HG03432 (cell line): ENCODE results near the gene DEFB121.
"Not testable (repeated sequence)": the region's sequence is repeated elsewhere in the genome, so short reads cannot be mapped to it uniquely, and the experiment has no call there.

Experiments used
- ATAC-seq: cut with Tn5 transposase; IDR thresholded peaks from one replicate; pipeline ENCODE4 v1.9.1; 2021; ENCODE audit warnings: mild to moderate bottlenecking, moderate library complexity; ENCODE audit not compliant: unreplicated experiment

DEFB121 gene

DNA sequence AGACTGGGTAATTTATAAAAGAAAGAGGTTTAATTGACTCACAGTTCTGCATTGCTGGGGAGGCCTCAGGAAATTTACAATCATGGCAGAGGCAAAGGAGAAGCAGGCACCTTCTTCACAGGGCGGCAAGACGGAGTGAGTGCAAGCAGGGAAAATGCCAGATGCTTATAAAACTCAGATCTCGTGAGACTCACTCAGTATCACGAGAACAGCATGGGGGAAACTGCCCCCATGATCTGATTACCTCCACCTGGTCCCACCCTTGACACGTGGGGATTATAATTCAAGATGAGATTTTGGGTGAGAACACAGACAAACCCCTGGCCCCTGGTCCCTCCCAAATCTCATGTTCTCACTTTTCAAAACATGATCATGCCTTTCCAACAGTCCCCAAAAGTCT is 41.7 kb downstream of the DEFB121 start:
- ATAC-seq = not testable (repeated sequence)

DNA sequence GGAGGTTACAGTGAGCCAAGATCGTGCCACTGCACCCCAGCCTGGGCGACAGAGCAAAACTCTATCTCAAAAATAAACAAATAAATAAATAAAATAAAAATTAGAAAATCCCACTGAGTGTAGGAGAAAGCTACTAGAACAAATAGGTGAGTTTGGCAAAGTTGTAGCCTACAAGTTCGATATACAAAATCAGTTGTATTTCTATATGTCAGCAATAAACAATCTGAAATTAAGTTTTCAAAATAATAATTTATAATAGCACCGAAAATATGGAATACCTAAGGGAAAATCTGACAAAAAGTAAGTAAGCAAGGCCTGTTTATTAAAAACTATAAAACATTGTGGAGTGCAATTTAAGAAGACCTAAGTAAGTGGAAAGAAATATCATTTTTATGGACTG is 42.7 kb downstream of the DEFB121 start:
- no peak for ATAC-seq

DNA sequence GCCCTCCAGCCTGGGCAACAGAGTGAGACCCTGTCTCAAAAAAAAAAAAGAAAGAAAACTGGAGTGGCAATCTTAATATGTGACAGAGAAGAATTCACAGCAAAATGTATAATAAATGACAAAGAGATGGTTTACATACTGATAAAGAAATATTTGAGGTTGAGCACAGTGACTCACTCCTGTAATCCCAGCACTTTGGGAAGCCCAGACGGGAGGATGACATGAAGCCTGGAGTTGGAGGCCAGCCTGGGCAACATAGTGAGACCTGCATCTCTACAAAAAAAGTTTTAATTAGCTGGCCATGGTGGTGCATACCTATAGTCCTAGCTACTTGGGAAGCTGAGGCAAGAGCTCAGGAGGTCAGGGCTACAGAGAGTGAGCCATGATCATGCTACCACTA is 50.0 kb downstream of the DEFB121 start:
- no peak for ATAC-seq
